Transverse colon (tissue), 4 donors: ENCODE measurements around the gene TRAM2. TPM values are rescaled to one million over a fixed set of nuclear protein-coding genes. Genes with fewer than 3 reads are reported as not detected.

Experiments used
- DNase-seq: peaks from one replicate; pipeline ENCODE4 v3.0.0-alpha.2; 2019
- H3K27ac ChIP-seq, 4 donors: fragments of 200-600 bp; sonication (generic); 2 replicates each; pipeline ENCODE4 v1.5.1; 2016 to 2018; ENCODE audit warnings: inconsistent platforms in 4 of 4
- H3K27me3 ChIP-seq: fragments of 200-600 bp; sonication (generic); 2 replicates; pipeline ENCODE4 v1.5.1; 2017; ENCODE audit warnings: inconsistent platforms
- H3K36me3 ChIP-seq, 4 donors: fragments of 200-600 bp; sonication (generic); 2 replicates each; pipeline ENCODE4 v1.5.1; 2017 to 2019; ENCODE audit warnings: inconsistent platforms in 4 of 4
- H3K4me1 ChIP-seq, 4 donors: fragments of 200-600 bp; sonication (generic); 2 replicates each; pipeline ENCODE4 v1.5.1; 2017 to 2020; ENCODE audit warnings: inconsistent platforms in 4 of 4
- H3K4me3 ChIP-seq, 4 donors: fragments of 200-600 bp; sonication (generic); 1 replicate in 1 of 4; 2 replicates in 3 of 4; pipeline versions ENCODE4 v1.5.1 to v1.6.1; 2017 to 2019; ENCODE audit warnings: inconsistent platforms in 4 of 4
- H3K9me3 ChIP-seq, 2 donors: fragments of 200-600 bp; sonication (generic); 2 replicates each; pipeline ENCODE4 v1.5.1; 2017 to 2019; ENCODE audit warnings: inconsistent platforms in 2 of 2
- EP300 ChIP-seq: sonication (generic); formaldehyde crosslinking; IDR thresholded peaks from one replicate; pipeline ENCODE4 v1.6.1; 2017; ENCODE audit warnings: antibody characterized with exemption, low read depth
- POLR2A ChIP-seq: fragments of 450-650 bp; IDR thresholded peaks from one replicate; pipeline ENCODE4 v1.6.1; 2016; ENCODE audit warnings: antibody characterized with exemption, mild to moderate bottlenecking, moderate library complexity
- POLR2AphosphoS5 ChIP-seq, 3 donors: sonication (generic); formaldehyde crosslinking; IDR thresholded peaks; one replicate each; pipeline ENCODE4 v1.6.1; 2016; ENCODE audit warnings: antibody characterized with exemption in 3 of 3
- WGBS, 2 donors: methylation state at CpG; one replicate each; pipeline ENCODE4 v1.1.5; 2018; ENCODE audit warnings: low coverage in 1 of 2; 5-methylcytosine and 5-hydroxymethylcytosine counted together
- in situ Hi-C, 4 donors: fragments of 200-750 bp; cut with MboI; loops; one replicate each; pipeline versions ENCODE4 v1.15.0 to v1.15.1; 2017; ENCODE audit warnings: low sequenced_read_pairs in 3 of 4, low pct_ligation_motif_present in 1 of 4, low pct_unique_long_range_greater_than_20kb in 1 of 4
- intact Hi-C: fragments of 100-400 bp; cut with DNase I; formaldehyde crosslinking; loops from one replicate; pipeline ENCODE4 v1.15.1; 2023; ENCODE audit warnings: low total_unique reads
- total RNA-seq, 4 donors: library from RNA; depleted of rRNA; stranded (reverse); fragments of >200 nt; gene quantifications; one replicate each; pipeline ENCODE4 v1.1.0, GENCODE V29; 2016
- TF ChIP-seq, protein P1 (sequence below), 5 experiments: fragments of 200-600 bp in 3 of 5; fragments of 450-650 bp in 2 of 5; sonication (generic) in 3 of 5; IDR thresholded peaks; 1 replicate in 2 of 5; 2 replicates in 3 of 5; pipeline ENCODE4 v1.5.1; 2016 to 2017; ENCODE audit warnings: antibody characterized with exemption in 5 of 5, inconsistent platforms in 3 of 5, mild to moderate bottlenecking in 2 of 5, moderate library complexity in 1 of 5

Gene TRAM2
- total RNA-seq, 4 donors from 2014 or later: 8.4 to 15.4 (median 11.7) TPM

DNA sequence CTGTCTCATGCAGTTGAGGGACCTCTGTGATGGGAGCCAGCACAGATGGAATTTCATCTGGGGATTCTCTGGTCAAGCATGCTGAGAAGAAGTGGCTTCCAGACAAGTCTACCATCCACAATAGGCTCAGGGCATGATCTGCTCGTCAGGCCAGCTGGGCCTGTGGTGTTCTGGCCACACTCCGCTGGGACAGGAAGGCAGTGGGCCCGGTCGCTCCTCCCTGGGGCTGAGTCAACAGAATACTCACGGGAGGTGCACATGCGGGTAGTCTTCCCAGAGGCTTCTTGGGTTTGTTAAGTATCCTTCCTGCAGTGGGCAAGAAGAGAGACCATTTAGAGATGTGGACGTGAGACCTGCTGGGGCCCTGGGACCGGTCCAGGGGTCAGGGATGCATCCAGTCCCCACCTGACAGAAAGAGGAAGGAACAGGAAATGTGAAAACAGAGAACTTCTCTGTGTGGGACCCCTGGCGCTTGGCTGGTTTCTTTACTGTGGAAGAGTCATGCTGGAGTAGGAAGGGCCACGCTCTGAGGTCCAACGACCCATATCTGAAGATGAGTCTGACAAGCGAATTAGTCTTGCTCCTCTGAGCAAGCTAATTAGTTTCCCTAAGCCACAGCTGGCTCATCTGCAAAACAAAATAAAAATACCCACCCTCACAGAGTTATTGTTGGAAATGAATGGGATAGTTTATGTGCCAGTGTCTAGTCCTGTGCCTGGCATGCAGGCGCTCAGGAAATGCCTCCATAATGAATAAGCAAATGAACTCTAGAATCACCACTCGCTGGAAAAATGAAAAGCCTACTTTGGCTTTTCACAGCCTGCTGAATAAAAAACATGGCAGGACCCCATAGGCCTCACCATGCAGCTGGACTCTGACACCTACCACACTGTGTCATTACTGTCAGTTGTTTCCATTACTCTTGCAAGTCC lies 67.3 kb downstream of the TRAM2 start:
- intact Hi-C loops (loop anchor here (10.0 kb wide), 2 partner anchors 85 to 155 kb away; partner anchors contain the start of gene EFHC1), in situ Hi-C loops (no loop called here)
- H3K4me3 ChIP-seq: no peak overlapping the region
- H3K27me3 ChIP-seq: no peaks in the 10 kb centered on the region
- DNase-seq: no peak
- TF ChIP-seq EP300: no peak
- no peak for TF ChIP-seq POLR2A
- TF ChIP-seq, protein P1, sequence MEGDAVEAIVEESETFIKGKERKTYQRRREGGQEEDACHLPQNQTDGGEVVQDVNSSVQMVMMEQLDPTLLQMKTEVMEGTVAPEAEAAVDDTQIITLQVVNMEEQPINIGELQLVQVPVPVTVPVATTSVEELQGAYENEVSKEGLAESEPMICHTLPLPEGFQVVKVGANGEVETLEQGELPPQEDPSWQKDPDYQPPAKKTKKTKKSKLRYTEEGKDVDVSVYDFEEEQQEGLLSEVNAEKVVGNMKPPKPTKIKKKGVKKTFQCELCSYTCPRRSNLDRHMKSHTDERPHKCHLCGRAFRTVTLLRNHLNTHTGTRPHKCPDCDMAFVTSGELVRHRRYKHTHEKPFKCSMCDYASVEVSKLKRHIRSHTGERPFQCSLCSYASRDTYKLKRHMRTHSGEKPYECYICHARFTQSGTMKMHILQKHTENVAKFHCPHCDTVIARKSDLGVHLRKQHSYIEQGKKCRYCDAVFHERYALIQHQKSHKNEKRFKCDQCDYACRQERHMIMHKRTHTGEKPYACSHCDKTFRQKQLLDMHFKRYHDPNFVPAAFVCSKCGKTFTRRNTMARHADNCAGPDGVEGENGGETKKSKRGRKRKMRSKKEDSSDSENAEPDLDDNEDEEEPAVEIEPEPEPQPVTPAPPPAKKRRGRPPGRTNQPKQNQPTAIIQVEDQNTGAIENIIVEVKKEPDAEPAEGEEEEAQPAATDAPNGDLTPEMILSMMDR (IDR thresholded peaks at IDR 0.05): no peak
- TF ChIP-seq POLR2AphosphoS5 (IDR thresholded peaks at IDR 0.05): no peak
- peaks cover 5 to 36% (median 20%) of the 10 kb centered on the region in 4 donors for H3K4me1 ChIP-seq
- H3K36me3 ChIP-seq: peaks cover 0 to 15% (median 5%) of the 10 kb centered on the region in 4 donors
- peak overlapping the region in 1 of 4 donors; percentile 4 for H3K27ac ChIP-seq
- H3K9me3 ChIP-seq: no peaks in the 10 kb centered on the region
- WGBS, 2 donors: 93 to 94% methylated on average over 2 to 14 of the region's 14 CpGs

- in situ Hi-C loops: no loop called here
- no peak overlapping the region for H3K27ac ChIP-seq
Measured at GRCh38 chr6:52508261-52508739, 68.6 kb downstream of the TRAM2 start.

DNA sequence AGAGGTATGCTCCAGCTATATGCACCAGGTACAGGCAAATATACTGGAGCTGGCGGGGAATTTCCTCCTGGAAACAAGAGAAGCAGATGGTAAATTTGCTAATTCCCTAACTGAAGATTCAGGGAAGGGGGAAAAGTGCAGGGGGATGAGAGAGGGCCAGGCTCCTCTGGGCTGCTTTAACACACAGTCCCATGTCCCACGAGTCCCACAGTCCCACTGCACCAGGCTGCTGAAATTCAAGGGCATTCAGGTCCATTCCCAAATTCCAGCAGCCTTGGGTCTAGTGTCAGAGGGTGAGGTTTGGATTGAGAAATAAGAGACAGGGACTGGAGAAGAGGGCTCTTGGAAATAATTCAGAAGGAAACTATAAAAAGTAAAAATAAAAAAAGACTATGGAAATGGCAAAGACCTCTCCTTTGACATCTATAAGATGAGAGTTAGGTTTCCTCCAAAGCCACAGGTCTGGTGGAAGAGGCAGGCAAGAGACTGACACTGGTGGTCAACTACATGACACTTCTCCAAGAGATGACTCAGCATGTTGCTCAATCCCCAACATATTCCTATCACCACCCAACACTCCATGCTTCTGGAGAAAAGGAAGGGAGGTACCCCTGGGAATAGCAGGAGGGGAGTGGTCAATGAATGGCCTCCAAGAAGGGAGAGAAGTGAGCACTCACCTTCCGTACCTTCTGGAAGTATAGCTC lies 69.2 kb downstream of the TRAM2 start:
- peaks cover 0 to 15% (median 5%) of the 10 kb centered on the region in 4 donors for H3K36me3 ChIP-seq
- no peaks in the 10 kb centered on the region for H3K9me3 ChIP-seq
- H3K4me3 ChIP-seq: no peak overlapping the region
- intact Hi-C loops: loop anchor here (10.0 kb wide), 2 partner anchors 83 to 157 kb away; partner anchors contain the start of gene EFHC1
- H3K27ac ChIP-seq: no peak overlapping the region
- TF ChIP-seq POLR2AphosphoS5 (IDR thresholded peaks at IDR 0.05) (no peak), POLR2A (no peak), EP300 (no peak)
- TF ChIP-seq, protein P1 (IDR thresholded peaks at IDR 0.05): no peak
- peaks cover 17 to 52% (median 31%) of the 10 kb centered on the region in 4 donors for H3K4me1 ChIP-seq
- in situ Hi-C loops: no loop called here
- H3K27me3 ChIP-seq: no peaks in the 10 kb centered on the region
- DNase-seq: no peak
- WGBS, 2 donors: 90 to 100% methylated on average over 1 to 3 of the region's 3 CpGs

More at GRCh38 chr6:52508261-52508739, 68.6 kb downstream of the TRAM2 start:
- peaks cover 0 to 15% (median 5%) of the 10 kb centered on the region in 4 donors for H3K36me3 ChIP-seq
- intact Hi-C loops: loop anchor here (10.0 kb wide), 2 partner anchors 83 to 157 kb away; partner anchors contain the start of gene EFHC1
- 90 to 100% methylated on average over 2 to 5 of the region's 5 CpGs for WGBS, 2 donors
- TF ChIP-seq POLR2A: no peak
- no peak for TF ChIP-seq EP300
- TF ChIP-seq, protein P1 (IDR thresholded peaks at IDR 0.05): no peak
- no peak for TF ChIP-seq POLR2AphosphoS5 (IDR thresholded peaks at IDR 0.05)
- no peaks in the 10 kb centered on the region for H3K9me3 ChIP-seq
- no peak overlapping the region for H3K4me3 ChIP-seq
- H3K4me1 ChIP-seq: peaks cover 13 to 49% (median 27%) of the 10 kb centered on the region in 4 donors
- H3K27me3 ChIP-seq: no peaks in the 10 kb centered on the region
- no peak for DNase-seq
